KG1 (cell line): ENCODE data around the gene TNS4.

Experiments used
- DNase-seq: peaks from one replicate; lab custom pipeline; 2025; lab: John Stamatoyannopoulos, UW

TNS4 gene

DNA sequence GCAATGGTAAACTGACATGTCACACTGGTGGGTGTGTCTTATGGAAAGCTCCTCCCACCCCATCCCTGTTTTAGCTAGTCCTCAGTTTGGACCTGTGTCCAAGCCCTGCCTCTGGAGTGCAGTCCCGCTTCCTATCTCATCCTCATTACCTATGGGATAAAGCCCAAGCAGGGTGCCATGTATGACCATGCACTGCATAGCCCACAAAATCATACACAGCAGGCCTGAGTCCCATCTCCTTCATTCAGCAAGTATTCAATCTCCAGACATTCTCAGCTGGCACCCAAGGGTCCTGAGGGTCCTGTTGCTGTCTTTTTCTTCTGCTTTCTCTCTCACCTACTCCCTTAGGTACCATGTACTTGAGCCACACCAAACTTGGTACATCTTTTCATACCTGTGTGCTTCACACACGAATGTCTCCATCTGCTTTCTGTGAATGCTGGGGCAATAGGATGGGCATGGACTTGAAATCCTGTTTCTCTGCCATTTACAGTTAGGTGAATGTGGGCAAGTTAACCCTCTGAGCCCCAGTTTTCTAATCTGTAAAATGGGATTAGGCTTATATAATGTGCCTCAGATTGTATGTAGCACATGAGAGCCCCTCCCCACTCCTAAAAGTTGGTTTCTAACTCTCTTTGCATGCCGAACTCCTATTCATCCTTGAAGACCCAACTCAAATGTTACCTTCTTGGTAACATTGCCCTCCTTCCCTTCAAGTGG is 28.5 kb downstream of the TNS4 start:
- DNase-seq = no peak

DNA sequence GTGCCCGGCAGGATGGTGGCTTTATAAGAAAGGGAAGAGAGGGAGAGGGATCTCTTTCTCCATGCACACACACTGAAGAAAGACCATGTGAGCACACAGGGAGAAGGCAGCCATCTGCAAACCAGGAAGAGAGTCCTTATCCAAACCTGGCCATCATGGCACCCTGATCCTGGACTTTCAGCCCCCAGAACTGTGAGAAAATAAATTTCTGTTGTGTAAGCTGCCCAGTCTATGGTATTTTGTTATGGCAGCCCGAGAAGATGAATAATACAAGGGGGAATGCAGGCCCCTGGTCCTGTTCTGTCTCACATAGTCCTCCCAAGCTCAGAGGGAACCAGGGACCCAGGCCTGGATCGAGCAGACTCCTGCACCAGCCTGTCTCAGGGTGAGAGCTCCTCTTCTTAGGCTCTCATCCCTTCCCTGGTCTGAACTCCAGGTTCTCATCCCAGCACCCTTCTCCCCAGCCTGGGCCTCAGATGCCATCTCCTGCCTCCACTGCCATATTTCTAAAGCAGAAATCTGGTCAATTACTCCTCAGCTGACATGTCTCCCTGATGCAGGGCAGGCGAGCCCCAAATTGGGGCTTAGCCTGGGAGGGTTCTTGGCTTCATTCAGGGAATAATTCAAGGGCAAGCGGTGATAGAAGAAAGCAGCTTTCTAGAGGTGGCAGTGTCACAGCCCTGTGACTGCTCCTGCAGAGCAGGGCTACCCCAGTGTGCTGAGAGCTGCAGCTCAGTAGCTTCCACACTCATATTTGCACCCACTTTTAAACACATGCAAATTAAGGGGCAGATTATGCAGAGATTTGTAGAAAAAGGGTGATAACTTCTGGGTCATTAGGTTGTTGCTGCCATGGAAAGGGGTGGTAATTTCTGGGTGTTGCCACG is 29.3 kb downstream of the TNS4 start:
- DNase-seq = no peak

DNA sequence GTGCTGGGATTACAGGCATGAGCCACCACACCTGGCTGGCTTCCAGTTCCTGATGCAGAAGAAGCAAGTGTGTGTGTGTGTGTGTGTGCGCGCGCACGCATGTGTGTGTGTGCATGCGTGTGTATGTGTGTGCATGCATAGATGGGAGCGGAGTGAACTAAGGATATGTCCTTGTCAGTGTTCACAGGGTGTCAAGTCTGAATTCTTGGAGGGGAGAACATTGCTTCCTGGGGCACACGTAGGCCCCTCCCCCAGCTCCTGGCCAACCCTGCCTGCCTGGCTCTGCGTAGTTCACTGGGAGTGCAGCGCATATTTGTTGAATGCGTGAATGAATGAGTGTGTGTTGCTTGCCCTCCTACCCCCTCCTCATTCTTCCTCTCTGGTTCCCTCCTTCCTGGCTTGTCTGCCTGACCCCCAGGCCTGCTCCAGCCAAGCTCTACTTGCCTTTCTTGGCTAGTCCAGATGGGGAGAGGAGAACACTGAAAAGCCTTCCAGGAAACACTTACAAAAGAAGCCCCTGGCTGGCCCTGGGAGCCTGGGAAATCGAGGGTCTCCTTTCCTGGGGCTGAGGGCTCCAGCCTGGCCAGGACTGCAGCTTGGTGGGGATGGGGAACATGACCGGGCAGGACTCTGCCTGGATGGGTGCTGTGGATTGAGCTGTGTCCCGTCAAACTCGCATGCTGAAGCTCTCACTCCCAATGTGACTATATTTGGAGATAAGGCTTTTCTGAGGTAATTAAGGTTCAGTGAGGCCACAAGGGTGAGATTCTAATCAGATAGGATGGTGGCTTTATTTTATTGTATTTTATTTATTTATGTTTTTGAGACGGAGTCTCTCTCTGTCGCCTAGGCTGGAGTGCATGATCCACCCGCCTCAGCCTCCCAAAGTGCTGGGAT is 30.2 kb downstream of the TNS4 start:
- no peak for DNase-seq

DNA sequence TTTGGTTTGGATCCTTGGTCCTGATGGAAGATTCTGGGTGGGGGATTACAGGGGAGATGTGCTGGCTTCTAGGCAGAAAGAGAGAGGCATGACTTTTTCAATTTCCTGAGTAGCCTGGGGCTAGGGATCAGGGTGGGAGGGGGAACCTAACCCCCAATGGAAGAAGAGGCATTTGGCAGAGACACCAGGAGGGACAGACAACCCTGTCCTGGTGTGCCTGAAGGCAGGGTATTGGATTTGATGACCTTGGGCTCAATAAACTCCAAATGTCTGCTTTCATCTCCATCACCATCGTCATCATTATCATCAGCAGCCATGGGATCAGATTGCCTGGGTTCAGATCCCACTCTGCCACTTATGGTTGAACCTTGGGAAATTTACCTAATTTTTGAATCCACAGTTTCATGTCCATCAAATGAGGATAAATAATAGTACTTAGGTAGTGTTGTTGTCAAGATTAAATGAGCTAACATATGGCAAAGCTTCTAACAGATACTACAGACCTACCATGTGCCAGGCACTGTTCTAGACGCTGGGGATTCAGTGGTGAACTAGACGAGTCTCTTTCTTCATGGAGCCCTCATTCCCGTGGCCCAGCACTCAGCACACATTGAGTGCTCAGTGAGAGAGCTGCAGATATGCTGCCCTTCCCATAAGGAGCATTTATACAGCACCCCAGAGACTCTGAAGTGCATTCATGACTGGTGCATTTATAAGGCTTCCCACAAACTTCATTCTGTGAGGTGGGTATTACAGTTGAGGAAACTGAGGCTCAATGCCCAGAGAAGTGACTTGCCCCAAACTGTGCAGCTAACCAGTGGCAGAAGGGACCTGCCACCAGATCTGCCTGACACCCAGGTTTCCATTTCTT is 31.4 kb downstream of the TNS4 start:
- no peak for DNase-seq

DNA sequence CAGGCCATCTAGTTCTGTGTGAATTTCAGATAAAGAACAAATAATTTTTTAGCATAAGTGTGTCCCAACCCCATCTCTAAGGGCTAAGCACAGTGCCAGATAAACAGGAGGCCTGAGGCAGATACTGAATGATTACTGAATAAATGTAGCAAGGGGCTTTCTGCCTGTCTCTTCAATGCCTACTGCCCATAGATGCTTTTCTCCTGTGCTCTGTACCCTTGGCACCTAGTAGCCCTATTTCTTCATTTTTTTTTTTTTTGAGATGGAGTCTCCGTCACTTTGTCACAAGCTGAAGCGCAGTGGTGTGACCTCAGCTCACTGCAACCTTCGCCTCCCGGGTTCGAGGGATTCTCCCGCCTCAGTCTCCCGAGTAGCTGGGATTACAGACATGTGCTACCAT is 32.9 kb downstream of the TNS4 start:
- DNase-seq = no peak

DNA sequence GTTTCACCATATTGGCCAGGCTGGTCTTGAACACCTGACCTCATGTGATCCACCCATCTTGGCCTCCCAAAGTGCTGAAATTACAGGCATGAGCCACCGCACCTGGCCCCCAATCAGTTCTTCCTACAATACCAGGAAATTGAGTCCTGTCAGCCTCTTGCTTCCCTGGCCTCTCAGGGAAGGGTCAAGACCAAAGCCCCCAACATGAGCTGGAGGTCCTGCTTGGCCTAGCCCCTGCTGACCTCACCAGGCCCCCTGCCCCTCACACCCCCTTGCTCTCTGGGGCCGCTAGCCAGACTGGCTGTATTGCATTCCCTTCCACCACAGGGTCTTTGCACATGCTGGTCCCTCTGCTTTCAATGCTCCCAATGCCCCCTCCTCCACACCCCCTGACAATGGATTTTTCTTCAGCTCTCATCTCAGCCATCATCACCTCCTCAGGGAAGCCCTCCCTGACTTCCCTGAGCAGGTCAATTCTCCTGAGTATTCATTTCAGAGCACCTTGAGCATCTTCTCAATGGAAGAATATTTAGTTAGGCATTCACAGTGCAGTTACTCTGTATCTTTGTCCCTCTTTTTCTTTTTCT is 34.0 kb downstream of the TNS4 start:
- no peak for DNase-seq

DNA sequence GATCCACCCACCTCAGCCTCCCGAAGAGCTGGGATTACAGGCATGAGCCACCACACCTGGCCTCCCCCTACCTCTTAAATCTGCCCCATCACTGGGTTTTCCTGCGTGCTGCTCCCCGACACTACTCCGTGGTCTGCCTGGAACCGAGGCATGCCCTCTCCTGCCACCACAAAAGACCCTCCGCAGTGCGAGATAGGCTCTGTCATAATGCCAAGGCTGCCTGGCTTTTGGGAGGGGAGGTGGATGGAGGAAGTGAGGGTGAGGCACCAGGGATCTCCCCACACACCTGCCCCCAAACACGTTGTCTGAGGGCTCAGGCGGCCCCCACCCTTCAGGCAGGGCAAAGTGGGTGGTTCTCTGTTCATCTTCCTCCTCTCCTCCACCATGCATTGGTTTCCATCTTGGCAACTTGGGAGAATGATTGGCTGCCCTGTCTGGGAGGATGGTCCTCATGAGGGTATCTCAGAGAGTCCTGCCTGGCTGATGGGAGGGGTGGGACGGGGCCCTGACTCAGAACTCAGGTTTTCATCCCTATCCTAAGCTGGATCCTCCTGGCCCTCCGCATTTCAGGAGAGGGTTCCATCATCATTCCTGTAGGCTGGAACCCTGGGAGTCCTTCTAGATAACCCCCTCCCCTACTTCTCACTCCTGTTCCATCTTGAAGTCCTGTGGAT is 35.0 kb downstream of the TNS4 start:
- no peak for DNase-seq

DNA sequence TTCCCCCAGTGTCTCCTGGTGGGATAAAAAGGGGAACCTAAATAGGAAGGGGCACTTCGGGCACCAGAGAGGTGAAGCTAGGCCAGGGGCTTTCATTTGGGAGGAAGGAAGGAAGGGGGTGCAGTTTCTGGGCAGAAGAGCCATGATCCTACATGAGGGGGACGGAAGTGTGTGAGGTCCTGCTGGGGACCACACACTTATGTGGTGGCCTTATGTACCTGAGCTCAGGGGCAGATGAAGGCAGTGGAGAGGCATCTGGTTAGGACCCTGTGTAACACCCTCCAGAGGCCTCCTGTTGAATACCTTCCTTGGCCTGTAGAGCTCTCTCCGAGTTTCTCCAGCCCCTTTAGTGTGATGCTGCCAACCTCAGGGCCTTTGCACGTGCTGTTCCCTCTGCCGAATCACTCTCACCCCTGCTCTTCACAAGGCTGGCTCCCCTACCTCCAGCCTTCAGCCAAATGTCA is 37.0 kb downstream of the TNS4 start:
- no peak for DNase-seq

DNA sequence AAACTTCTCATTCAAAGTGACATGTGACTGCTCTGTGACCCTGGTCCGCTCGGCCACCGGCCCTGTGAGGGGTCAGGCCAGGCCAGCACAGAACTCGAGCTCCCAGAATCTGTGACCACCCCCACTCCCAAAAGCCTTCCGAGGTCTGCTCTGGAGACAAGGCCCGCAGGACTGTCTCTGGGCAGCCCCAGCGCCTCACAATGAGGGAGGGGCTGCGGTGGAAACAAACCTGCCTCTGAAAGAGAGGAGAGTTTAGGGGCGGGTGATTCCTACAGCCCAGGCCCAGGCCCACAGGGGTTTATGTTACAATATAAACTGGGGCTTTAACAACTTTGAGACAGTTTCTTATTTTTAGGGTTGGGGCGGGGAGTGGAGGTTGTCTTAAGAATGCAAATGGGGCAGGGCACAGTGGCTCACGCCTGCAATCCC is 38.3 kb downstream of the TNS4 start:
- DNase-seq = no peak

DNA sequence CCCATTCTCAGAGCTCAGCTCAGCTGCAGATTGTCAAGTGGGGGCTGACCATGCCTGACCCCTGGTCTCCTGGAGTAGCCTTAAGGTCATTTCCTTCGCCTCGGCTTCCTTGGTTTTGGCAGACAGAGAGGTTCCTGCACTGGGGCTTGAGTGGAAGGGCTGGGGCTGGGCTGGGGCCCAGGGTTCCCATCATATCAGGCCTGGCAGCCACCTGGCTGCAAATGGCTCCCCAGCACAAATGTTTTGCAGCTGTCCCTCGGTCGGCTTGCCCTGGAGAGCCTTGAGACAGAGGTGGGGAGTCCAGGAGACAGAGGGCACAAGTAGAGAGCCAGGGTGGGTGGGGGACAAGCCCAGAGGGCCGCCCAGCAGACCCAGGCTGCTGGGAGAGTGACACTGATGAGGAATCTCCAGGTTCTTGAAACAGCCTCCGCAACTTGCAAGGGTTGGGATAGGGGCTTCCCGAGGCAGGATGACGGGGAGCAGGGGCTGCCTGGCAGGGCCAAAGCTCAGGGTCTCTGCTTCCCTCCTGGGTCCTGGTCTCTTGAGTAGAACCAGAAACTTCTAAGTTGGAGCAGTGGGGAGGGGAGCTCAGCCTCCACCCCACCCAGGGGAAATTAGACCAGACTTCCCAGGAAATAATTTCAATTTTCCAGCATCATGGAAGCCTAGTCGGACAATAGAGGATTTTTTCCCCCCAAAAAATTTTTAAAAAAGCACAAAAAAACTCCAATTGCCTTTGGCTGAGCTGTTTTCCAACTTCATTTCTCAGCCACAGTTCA is 38.9 kb downstream of the TNS4 start:
- DNase-seq = no peak

DNA sequence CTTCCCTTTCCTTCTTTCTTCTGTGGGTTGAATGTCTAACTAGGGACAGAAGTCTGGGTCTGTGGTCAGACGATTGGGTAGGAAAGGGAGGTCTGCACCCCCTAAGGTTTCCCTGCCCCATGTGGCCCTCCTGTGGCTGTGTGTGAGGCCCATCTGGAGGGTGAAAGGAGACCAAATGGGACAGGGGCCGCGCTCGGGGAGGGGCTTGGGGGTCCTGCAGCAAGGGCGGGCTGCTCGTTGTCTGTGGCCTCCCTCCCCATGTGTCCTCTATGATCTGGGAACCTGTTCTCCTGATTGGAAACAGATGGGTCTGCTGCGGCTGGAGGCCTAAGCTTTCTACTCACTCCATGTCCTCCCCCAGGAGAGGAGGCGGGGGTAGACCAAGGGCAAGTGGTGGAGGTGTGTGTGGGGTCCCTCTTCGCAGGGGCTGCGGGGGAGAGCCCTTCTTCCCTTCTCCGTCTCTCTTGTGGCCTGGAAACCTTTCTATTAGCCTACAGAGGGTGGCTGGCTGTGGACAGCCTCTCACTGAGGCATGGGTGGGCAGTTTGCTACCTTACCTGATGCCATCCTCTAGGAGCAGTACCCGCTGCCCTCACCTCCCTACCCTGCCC is 39.6 kb downstream of the TNS4 start:
- no peak for DNase-seq

DNA sequence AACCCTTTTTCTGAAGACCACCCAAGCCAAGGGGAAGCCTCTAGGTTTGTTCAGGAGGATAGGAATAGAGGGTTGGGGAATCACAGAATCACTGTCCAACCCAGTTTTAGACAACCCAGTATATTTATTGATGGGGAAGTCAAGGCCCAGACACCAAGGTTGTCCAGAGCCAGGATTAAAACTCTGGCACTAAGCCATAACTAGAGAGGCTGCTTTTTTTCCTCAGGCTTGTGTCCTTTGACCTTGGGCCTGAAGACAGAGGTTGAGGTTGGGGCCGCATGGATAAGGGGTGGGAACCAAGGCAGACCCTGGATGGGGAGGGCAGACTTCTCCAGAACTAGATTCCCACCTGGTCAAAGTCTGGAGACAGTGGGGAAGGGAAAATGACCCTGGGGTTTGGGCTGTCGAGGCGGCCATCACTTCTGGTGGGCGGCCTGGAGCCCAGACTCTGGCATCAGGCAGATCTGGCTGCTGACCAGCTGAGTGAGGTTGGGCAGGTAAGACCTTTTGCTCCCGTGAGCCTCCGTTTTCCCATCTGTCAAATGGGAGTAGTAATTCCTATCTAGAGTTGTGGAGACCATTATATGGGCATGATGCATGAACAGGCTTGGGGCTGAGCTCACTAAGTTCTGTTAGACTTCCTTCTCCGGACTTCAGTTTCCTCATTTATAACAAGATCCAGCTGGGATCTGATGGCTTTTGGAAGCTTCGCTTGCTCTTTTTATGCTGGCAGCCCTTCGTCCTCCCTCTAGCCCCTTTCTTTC is 40.3 kb downstream of the TNS4 start:
- DNase-seq = no peak

DNA sequence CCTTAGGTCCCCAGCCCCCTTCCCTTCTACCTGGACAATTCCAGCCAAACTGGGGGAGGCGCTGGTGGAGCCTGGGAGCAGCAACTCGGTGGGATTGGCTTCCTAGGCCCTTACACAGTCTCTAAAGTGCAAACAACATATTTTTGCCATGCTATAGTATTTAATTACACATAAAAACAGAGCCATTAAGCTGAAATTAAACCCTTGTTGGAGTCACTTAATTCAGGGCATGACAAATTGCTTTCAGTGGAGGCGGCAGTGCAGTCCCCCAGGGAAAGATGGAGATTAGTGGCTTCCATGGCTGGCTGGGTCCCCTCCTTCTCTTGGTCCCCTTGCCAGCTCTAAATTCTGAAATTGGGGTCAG is 40.8 kb downstream of the TNS4 start:
- no peak for DNase-seq

DNA sequence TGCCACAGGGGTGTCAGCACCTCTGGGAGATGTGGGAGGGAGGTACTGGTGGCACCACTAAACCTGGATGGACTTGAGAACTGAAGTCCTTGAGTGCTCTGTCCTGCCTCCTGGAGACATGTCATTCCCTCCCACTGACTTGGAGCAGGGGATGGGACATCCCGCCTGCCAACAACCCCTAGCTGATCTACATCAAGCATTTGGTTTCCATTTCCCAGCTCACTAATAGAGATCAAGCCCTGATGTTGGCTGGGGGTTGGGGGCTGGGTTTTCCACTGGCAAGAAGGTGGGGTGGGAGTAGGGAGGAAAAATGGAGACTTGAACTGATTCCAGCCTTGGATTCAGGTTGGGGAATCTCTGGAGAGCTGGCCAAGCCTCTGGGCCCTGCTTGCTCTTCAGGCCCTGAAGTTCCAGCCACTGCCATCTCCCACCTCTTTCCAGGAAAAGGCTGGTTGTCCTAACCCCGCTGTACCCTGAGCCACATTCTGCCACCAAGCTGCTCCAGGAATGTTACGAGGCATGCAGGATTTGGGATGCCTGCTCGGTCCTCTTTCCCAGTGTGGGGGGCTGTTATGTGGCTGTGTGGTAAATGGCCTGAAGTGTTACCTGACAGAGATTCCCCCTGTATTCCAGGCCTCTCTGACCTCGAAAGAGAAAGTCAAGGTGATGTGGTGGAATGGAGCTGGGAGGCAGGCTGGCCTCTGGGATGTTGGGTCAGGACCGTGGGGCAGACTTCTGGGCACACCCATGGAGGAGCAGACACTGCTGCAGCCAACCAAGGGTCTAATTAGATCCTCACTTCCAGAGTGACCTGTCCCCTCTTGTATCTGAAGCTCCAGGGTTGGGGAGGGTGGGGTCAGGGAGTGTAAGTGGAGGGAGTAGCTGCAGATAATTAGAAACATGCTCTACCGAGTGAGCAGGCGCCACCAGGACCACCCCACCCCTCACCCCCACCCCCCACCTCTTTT is 41.5 kb downstream of the TNS4 start:
- no peak for DNase-seq

DNA sequence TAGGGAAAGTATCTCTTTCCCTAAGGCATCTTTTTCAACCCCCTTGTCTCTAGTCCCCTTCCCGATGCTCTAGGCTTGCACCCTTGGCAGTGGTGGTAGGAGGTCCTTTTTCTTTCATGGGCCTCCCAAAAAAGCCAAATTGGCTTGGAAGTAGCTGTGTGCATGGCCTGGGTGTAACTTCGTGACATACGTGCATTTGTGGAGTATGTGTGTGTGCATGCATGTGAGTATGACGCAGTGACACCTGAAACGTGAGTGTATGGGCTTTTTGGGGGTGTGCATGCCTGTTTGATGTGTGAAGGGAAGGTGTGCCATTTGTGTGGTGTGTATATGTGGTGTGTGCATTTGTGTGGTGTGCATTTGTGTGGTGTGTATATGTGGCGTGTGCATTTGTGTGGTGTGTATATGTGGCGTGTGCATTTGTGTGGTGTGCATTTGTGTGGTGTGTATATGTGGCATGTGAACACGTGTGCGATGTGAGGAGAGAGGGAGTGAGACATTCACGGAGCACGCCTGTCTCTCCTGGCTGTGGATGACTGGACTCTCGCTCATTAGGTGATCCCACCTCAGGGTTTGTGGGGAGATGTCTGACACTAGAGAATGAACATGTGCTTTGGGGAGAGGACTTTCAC is 42.5 kb downstream of the TNS4 start:
- DNase-seq = no peak

DNA sequence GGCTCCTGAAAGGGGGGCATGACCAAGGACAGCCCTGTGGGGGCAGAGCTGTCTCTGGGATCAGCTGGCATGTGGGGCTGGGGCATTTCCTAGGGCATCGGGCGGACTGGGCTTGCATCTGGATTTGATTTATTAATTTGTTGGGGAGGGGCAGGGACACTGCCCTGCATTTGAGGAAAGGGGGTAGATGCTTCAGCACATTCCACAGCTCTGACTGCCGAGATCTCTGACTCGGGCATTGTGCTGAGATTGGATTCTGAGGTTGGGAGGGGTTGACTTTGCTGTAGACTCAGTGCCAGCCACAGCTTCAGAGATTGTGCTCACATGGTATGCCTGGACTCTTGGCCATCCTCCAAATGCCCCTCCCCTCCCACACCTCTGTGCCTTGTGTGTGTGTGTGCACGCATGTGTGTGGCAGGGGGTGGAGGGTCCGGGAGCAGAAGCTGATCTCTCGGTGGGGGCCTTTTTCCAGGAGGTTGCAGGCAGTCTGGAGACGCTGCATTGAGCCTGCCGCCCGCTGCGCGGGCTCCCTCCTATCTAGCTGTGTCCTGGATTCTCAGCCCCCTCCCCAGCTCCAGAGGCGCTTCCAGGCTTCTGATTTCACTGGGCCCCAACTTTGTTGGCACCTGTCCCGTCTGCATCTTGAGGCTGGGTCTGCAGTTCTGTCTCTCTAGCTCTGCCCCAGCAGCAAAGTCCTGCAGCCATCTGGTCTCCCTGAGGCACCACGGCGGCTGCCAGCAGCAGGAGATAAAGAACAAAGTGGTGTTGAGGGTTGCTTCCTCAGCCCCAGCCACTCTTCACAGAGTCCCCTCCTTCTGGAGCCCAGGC is 43.2 kb downstream of the TNS4 start:
- DNase-seq = no peak
